ENCODE results near the gene C19orf38.
A peak's percentile ranks its signal among the peaks of the same experiment; 100 is the strongest.

DNA sequence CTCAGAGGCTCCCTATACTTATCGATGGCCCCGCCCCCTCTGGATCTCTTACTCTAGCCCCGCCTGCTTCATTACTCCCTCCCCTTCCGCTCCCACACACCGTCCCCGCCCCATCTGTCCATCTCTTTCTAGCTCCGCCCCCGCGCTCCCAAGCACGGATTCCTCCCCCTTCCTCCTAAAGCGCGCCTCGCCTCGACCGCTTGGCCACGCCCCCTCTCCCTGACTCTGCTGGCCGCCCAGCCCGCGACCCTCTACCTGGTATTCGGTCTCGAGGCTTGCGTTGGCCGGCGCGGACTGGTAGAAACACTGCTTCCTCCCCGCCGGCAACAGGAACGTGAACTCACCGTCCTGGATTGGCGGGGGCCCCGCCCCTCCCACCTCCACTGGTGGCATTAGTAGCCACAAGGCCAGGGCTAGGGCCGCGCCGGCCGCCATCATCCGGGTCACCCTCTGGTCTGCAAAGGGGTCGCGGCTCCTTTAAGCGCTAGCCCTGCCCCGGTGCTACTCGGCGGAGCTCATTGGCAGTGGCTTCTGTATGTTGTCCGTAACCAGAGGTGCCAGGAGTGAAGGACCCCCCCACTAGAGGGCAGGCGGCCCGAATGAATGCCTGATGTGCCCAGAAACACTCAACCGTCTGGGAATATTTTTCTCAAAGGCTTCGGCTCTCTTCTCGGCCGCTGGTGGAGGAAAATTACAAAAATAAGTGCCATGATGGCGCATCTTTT lies 12.3 kb upstream of the C19orf38 start, which contains the start of gene TMED1:
- TF ChIP-seq, protein P1, sequence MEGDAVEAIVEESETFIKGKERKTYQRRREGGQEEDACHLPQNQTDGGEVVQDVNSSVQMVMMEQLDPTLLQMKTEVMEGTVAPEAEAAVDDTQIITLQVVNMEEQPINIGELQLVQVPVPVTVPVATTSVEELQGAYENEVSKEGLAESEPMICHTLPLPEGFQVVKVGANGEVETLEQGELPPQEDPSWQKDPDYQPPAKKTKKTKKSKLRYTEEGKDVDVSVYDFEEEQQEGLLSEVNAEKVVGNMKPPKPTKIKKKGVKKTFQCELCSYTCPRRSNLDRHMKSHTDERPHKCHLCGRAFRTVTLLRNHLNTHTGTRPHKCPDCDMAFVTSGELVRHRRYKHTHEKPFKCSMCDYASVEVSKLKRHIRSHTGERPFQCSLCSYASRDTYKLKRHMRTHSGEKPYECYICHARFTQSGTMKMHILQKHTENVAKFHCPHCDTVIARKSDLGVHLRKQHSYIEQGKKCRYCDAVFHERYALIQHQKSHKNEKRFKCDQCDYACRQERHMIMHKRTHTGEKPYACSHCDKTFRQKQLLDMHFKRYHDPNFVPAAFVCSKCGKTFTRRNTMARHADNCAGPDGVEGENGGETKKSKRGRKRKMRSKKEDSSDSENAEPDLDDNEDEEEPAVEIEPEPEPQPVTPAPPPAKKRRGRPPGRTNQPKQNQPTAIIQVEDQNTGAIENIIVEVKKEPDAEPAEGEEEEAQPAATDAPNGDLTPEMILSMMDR (conservative IDR thresholded peaks at IDR 0.05; ENCODE audit: low read length): peak; percentile 39; the same call in 1 of the 2 replicates
- TF ChIP-seq EZH2phosphoT487 (IDR thresholded peaks at IDR 0.05; ENCODE audit: borderline replicate concordance, low read depth, low read length): no peak

Data from OCI-LY7 (cell line).